HG03457 (cell line): ENCODE measurements around the gene SUGP2.

Source experiments
- ATAC-seq: cut with Tn5 transposase; IDR thresholded peaks from one replicate; pipeline ENCODE4 v1.9.1; 2021; ENCODE audit warnings: moderate number of reproducible peaks; ENCODE audit not compliant: unreplicated experiment

SUGP2 gene

GRCh38 chr19:19059837-19060611 lies 26.7 kb upstream of the SUGP2 start:
- no peak for ATAC-seq

GRCh38 chr19:19059018-19059836 lies 25.9 kb upstream of the SUGP2 start:
- ATAC-seq = no peak

- no peak for ATAC-seq
Measured at GRCh38 chr19:19057720-19058119, 24.4 kb upstream of the SUGP2 start.

- ATAC-seq = no peak
Measured at GRCh38 chr19:19057317-19057716, 24.0 kb upstream of the SUGP2 start.

GRCh38 chr19:19056636-19057275 lies 23.4 kb upstream of the SUGP2 start:
- no peak for ATAC-seq

GRCh38 chr19:19055701-19056100 lies 22.4 kb upstream of the SUGP2 start:
- ATAC-seq = no peak

GRCh38 chr19:19054939-19055440 lies 21.7 kb upstream of the SUGP2 start:
- no peak for ATAC-seq

GRCh38 chr19:19054315-19054938 lies 21.1 kb upstream of the SUGP2 start:
- no peak for ATAC-seq

- ATAC-seq = no peak
Measured at GRCh38 chr19:19053508-19054314, 20.4 kb upstream of the SUGP2 start.

- ATAC-seq = no peak
Measured at GRCh38 chr19:19052921-19053320, 19.6 kb upstream of the SUGP2 start.

GRCh38 chr19:19051478-19052213 lies 18.3 kb upstream of the SUGP2 start:
- ATAC-seq = no peak

- ATAC-seq = no peak
Measured at GRCh38 chr19:19050731-19051130, 17.4 kb upstream of the SUGP2 start.

- ATAC-seq = no peak
Measured at GRCh38 chr19:19050104-19050503, 16.8 kb upstream of the SUGP2 start.

GRCh38 chr19:19049406-19049805 lies 16.1 kb upstream of the SUGP2 start:
- no peak for ATAC-seq

GRCh38 chr19:19043881-19044280 lies 10.6 kb upstream of the SUGP2 start:
- no peak for ATAC-seq

GRCh38 chr19:19043481-19043880 lies 10.2 kb upstream of the SUGP2 start:
- no peak for ATAC-seq

GRCh38 chr19:19042732-19043280 lies 9.5 kb upstream of the SUGP2 start:
- ATAC-seq = no peak

GRCh38 chr19:19040417-19040816 lies 7.1 kb upstream of the SUGP2 start:
- ATAC-seq = no peak

GRCh38 chr19:19039901-19040300 lies 6.6 kb upstream of the SUGP2 start:
- no peak for ATAC-seq
